HL-60 (cell line): ENCODE measurements around the gene C10orf105.

Experiments
- DNase-seq, 2 experiments: peaks; one replicate each; pipeline ENCODE4 v3.0.0-alpha.2; 2010 to 2020; ENCODE audit warnings: low read depth in 1 of 2, low spot score in 1 of 2
- H3K27ac ChIP-seq: fragments of 250-450 bp; sonication (Bioruptor Pico); replicated peaks from 2 replicates; pipeline ENCODE4 v1.5.1; 2020; ENCODE audit warnings: mild to moderate bottlenecking, moderate library complexity
- H3K27me3 ChIP-seq: fragments of 250-450 bp; sonication (Bioruptor Pico); 2 replicates; pipeline ENCODE4 v1.5.1; 2021; ENCODE audit warnings: mild to moderate bottlenecking, moderate library complexity; ENCODE audit not compliant: insufficient read depth, poor library complexity, severe bottlenecking
- H3K4me3 ChIP-seq: replicated peaks from 2 replicates; pipeline ENCODE4 v1.5.1; 2011; ENCODE audit warnings: mild to moderate bottlenecking, control low read depth, low read length; ENCODE audit not compliant: insufficient read depth
- GABPA ChIP-seq: IDR thresholded peaks from 2 replicates; pipeline ENCODE4 v1.6.1; 2012; ENCODE audit warnings: low read depth
- POLR2AphosphoS5 ChIP-seq: IDR thresholded peaks from 2 replicates; pipeline ENCODE4 v1.6.1; 2012; ENCODE audit warnings: low read depth
- SPI1 ChIP-seq: IDR thresholded peaks from 2 replicates; pipeline ENCODE4 v1.6.1; 2012; ENCODE audit warnings: low read depth, mild to moderate bottlenecking, borderline replicate concordance
- TF ChIP-seq, protein P1 (sequence below): IDR thresholded peaks from one replicate; pipeline ENCODE4 v1.5.1; 2011; ENCODE audit warnings: low read length, control low read depth, inconsistent platforms; ENCODE audit not compliant: insufficient read depth
- TF ChIP-seq, protein P2 (sequence below): IDR thresholded peaks from 2 replicates; pipeline ENCODE4 v1.6.1; 2012; ENCODE audit warnings: low read depth; ENCODE audit not compliant: insufficient replicate concordance

Gene C10orf105

DNA sequence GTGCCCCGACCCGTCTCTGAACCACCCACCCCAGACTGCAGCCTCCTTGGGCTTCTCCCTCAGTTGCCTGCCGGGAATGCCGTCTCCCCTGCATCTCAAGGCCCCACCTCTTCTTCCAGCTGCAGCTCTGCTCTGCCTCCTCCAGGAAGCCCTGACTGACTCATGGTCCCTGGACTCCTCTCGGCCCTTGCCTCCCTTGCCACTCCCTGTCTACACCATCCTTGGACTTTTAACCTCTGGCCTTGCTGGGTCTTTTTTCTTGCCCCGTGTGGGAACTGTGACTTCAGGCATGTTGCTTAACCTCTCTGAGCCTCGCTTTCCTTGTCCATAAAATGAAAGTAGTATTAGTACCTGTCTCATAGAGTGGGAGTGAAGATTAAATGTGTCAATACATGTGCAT lies 56.3 kb downstream of the C10orf105 start:
- H3K27me3 ChIP-seq, result no peaks in the 10 kb centered on the region
- no peak overlapping the region for H3K27ac ChIP-seq
- TF ChIP-seq POLR2AphosphoS5, result no peak
- TF ChIP-seq, protein P1, sequence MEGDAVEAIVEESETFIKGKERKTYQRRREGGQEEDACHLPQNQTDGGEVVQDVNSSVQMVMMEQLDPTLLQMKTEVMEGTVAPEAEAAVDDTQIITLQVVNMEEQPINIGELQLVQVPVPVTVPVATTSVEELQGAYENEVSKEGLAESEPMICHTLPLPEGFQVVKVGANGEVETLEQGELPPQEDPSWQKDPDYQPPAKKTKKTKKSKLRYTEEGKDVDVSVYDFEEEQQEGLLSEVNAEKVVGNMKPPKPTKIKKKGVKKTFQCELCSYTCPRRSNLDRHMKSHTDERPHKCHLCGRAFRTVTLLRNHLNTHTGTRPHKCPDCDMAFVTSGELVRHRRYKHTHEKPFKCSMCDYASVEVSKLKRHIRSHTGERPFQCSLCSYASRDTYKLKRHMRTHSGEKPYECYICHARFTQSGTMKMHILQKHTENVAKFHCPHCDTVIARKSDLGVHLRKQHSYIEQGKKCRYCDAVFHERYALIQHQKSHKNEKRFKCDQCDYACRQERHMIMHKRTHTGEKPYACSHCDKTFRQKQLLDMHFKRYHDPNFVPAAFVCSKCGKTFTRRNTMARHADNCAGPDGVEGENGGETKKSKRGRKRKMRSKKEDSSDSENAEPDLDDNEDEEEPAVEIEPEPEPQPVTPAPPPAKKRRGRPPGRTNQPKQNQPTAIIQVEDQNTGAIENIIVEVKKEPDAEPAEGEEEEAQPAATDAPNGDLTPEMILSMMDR, result no peak
- TF ChIP-seq, protein P2, sequence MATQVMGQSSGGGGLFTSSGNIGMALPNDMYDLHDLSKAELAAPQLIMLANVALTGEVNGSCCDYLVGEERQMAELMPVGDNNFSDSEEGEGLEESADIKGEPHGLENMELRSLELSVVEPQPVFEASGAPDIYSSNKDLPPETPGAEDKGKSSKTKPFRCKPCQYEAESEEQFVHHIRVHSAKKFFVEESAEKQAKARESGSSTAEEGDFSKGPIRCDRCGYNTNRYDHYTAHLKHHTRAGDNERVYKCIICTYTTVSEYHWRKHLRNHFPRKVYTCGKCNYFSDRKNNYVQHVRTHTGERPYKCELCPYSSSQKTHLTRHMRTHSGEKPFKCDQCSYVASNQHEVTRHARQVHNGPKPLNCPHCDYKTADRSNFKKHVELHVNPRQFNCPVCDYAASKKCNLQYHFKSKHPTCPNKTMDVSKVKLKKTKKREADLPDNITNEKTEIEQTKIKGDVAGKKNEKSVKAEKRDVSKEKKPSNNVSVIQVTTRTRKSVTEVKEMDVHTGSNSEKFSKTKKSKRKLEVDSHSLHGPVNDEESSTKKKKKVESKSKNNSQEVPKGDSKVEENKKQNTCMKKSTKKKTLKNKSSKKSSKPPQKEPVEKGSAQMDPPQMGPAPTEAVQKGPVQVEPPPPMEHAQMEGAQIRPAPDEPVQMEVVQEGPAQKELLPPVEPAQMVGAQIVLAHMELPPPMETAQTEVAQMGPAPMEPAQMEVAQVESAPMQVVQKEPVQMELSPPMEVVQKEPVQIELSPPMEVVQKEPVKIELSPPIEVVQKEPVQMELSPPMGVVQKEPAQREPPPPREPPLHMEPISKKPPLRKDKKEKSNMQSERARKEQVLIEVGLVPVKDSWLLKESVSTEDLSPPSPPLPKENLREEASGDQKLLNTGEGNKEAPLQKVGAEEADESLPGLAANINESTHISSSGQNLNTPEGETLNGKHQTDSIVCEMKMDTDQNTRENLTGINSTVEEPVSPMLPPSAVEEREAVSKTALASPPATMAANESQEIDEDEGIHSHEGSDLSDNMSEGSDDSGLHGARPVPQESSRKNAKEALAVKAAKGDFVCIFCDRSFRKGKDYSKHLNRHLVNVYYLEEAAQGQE, result no peak
- TF ChIP-seq GABPA, result no peak
- no peak for TF ChIP-seq SPI1
- H3K4me3 ChIP-seq, result no peak overlapping the region
- no peak for DNase-seq

DNA sequence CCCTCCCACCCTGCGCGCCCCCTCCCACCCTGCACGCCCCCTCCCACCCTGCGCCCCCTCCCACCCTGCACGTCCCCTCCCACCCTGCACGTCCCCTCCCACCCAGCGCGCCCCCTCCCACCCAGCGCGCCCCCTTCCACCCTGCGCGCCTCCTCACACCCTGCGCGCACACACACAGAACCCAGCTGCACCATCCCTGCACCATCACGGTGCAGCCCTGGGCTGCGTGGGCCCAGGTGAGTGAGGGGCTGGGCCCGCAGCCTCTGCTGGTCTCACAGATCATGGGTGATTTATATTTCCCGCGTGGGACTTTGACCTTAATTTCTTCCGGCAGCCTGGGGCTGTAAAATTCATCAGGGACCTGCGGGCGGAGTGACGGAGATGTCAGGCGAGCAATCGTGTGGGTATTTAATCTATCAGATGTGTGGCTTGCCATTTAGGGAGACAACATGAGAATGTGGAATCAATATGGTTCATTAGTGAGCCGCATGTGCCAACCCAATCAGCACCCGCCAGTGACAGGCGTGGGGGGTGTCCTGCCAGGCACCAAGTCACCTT lies 57.7 kb downstream of the C10orf105 start:
- Histone ChIP-seq H3K27ac (no peak overlapping the region), H3K27me3 (no peaks in the 10 kb centered on the region), H3K4me3 (no peak overlapping the region)
- DNase-seq, result no peak
- TF ChIP-seq, protein P2, result no peak
- TF ChIP-seq GABPA (no peak), POLR2AphosphoS5 (no peak), SPI1 (no peak)
- TF ChIP-seq, protein P1, result no peak
